Astrocyte (in vitro differentiated cells and primary cell): Measurements from ENCODE around the gene CTTNBP2.

Experiments used
- CTCF ChIP-seq: IDR thresholded peaks from 2 replicates; pipeline ENCODE4 v1.5.1; 2011; ENCODE audit warnings: low read depth, mild to moderate bottlenecking, inconsistent platforms, low read length, moderate library complexity; ENCODE audit not compliant: insufficient read depth
- EZH2 ChIP-seq: IDR thresholded peaks from 2 replicates; pipeline ENCODE4 v1.6.1; 2012; ENCODE audit warnings: mild to moderate bottlenecking, low read length, inconsistent platforms; ENCODE audit not compliant: insufficient read depth

- TF ChIP-seq CTCF (no peak), EZH2 (no peak)
These were observed 207.9 kb downstream of the CTTNBP2 start for GRCh38 chr7:117665368-117665767.
